HepG2 (cell line): Measurements from ENCODE around the gene AASS.

Experiments
- FLYWCH1 ChIP-seq: sonication (generic); formaldehyde crosslinking; IDR thresholded peaks from 2 replicates; pipeline ENCODE4 v1.8.1; 2023; ENCODE audit warnings: mild to moderate bottlenecking, missing genetic modification reagents
- FOXP1 ChIP-seq, 2 experiments: fragments of 450-650 bp in 1 of 2; IDR thresholded peaks; 2 replicates each; pipeline ENCODE4 v1.6.1; 2017 to 2018; ENCODE audit warnings: antibody characterized with exemption in 1 of 2
- KLF9 ChIP-seq: IDR thresholded peaks from 2 replicates; pipeline ENCODE4 v1.6.1; 2016; ENCODE audit warnings: low read depth
- TF ChIP-seq, protein P1 (sequence below): sonication (generic); formaldehyde crosslinking; IDR thresholded peaks from 2 replicates; pipeline ENCODE4 v1.8.0; 2022; ENCODE audit warnings: mild to moderate bottlenecking, missing genetic modification reagents; ENCODE audit not compliant: insufficient replicate concordance

DNA sequence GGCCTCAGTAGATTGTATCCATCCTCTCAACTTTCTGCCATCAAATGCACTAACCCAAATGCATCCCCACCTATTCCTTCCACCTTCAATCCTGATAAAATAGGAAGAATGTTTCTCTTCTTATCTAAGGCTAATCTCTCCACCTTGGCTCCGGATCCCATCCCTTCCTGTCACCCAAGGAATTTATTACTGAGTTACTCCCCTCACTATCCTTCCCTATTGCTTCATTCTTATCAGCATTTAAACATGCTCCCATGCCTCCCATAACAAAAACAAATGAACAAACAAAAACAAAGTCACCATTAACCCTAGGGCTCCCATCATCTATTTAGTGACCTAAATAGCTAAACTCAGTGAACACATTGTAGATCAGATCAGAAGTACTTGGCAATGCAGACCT is 25.3 kb downstream of the AASS start:
- no peak for TF ChIP-seq FOXP1 (IDR thresholded peaks at IDR 0.05)
- TF ChIP-seq FOXP1 (CRISPR knock-in tag; IDR thresholded peaks at IDR 0.05), result no peak
- TF ChIP-seq FLYWCH1, result no peak
- TF ChIP-seq, protein P1, sequence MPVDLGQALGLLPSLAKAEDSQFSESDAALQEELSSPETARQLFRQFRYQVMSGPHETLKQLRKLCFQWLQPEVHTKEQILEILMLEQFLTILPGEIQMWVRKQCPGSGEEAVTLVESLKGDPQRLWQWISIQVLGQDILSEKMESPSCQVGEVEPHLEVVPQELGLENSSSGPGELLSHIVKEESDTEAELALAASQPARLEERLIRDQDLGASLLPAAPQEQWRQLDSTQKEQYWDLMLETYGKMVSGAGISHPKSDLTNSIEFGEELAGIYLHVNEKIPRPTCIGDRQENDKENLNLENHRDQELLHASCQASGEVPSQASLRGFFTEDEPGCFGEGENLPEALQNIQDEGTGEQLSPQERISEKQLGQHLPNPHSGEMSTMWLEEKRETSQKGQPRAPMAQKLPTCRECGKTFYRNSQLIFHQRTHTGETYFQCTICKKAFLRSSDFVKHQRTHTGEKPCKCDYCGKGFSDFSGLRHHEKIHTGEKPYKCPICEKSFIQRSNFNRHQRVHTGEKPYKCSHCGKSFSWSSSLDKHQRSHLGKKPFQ (CRISPR knock-in tag), result no peak
- TF ChIP-seq KLF9 (CRISPR knock-in tag), result no peak
